ENCODE measurements around the gene PCDHA1. TPM values are rescaled to one million over a fixed set of nuclear protein-coding genes. Genes with fewer than 3 reads are reported as not detected.

PCDHA1 gene
- total and polyA plus RNA-seq, 2 experiments from 2014 or later, result 0.29 TPM; not detected in 1

DNA sequence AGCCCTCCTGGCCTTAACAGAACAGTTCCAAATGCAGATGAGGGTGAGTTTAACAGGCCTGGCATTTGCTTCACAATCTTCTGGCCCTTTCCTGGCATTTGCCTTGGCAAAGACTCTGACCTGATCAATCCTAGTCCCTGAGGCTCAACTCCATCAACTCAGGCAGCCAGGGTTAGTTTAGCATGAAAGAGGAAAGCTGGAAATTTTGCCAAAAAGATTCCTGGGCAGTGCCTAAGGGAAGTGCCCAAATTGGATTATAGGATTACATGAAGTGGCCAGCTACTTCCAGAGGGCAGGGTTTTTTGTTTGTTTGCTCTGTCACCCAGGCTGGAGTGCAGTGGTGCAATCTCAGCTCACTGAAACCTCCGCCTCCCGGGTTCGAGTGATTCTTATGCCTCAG, 217.1 kb downstream of the PCDHA1 start:
- DNase-seq (ENCODE audit: low read depth in 1 of 2, low spot score in 1 of 2), result no peak
- Histone ChIP-seq H3K4me1 (ENCODE audit: low read depth) (peaks cover 30% of the 10 kb centered on the region), H3K36me3 (no peaks in the 10 kb centered on the region), H3K4me3 (no peak overlapping the region), H3K27ac (no peak overlapping the region), H3K9me3 (ENCODE audit: low read depth) (no peaks in the 10 kb centered on the region), H3K27me3 (no peaks in the 10 kb centered on the region)
- TF ChIP-seq, protein P1, sequence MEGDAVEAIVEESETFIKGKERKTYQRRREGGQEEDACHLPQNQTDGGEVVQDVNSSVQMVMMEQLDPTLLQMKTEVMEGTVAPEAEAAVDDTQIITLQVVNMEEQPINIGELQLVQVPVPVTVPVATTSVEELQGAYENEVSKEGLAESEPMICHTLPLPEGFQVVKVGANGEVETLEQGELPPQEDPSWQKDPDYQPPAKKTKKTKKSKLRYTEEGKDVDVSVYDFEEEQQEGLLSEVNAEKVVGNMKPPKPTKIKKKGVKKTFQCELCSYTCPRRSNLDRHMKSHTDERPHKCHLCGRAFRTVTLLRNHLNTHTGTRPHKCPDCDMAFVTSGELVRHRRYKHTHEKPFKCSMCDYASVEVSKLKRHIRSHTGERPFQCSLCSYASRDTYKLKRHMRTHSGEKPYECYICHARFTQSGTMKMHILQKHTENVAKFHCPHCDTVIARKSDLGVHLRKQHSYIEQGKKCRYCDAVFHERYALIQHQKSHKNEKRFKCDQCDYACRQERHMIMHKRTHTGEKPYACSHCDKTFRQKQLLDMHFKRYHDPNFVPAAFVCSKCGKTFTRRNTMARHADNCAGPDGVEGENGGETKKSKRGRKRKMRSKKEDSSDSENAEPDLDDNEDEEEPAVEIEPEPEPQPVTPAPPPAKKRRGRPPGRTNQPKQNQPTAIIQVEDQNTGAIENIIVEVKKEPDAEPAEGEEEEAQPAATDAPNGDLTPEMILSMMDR (IDR thresholded peaks at IDR 0.05; ENCODE audit: low read depth, low read length), result no peak

GRCh38 chr5:141003791-141004611, 218.1 kb downstream of the PCDHA1 start:
- Histone ChIP-seq H3K4me3 (no peak overlapping the region), H3K36me3 (no peaks in the 10 kb centered on the region), H3K27me3 (no peaks in the 10 kb centered on the region), H3K27ac (no peak overlapping the region), H3K4me1 (ENCODE audit: low read depth) (peaks cover 29% of the 10 kb centered on the region), H3K9me3 (ENCODE audit: low read depth) (no peaks in the 10 kb centered on the region)
- peak in 1 of 2 donors; percentile 13 for DNase-seq (ENCODE audit: low read depth in 1 of 2, low spot score in 1 of 2)
- TF ChIP-seq, protein P1 (IDR thresholded peaks at IDR 0.05; ENCODE audit: low read depth, low read length), result no peak

GRCh38 chr5:141007791-141008190, 221.9 kb downstream of the PCDHA1 start:
- no peak overlapping the region for H3K27ac ChIP-seq
- H3K4me3 ChIP-seq, result no peak overlapping the region
- no peaks in the 10 kb centered on the region for H3K36me3 ChIP-seq
- no peak for DNase-seq (ENCODE audit: low read depth in 1 of 2, low spot score in 1 of 2)
- H3K4me1 ChIP-seq (ENCODE audit: low read depth), result peaks cover 11% of the 10 kb centered on the region
- no peaks in the 10 kb centered on the region for H3K27me3 ChIP-seq
- TF ChIP-seq, protein P1 (IDR thresholded peaks at IDR 0.05; ENCODE audit: low read depth, low read length), result no peak
- H3K9me3 ChIP-seq (ENCODE audit: low read depth), result no peaks in the 10 kb centered on the region

DNA sequence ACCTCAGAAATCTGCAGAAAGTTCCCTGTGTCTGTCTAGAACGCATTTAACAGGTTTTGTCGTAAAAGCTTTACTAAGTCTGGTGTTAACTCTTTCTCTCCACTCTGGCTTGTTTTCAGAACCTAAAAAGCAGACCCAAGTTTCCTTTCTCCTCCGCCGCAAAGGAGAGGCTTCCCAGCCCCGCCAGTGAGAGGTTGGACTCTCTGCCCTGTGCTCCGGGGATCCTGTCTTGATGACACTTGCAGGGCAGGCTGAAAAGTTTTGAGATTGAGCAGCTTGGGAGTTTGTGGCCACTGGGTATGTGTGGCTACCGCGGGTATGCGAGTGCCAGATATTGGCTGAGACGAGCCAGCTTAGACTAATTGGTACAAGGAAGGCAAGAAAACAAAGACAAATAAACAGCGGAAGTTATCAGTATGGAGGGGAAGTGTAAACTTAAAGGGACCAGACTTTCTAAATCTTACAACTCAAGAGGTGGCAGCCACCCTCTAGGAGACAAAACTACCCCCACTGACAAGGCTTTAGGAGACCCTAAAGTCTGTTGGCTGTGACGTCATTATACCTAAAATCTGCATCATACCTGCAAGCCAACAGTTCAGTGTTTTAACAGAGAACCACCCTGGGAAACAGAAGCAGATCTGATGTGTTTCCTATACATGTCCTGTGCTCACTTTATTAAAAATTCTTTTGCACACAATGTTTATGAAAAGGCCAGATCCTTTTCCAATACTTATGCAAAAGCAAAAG, 224.3 kb downstream of the PCDHA1 start:
- TF ChIP-seq, protein P1 (IDR thresholded peaks at IDR 0.05; ENCODE audit: low read depth, low read length), result no peak
- H3K27ac ChIP-seq, result no peak overlapping the region
- DNase-seq (ENCODE audit: low read depth in 1 of 2, low spot score in 1 of 2), result no peak
- H3K36me3 ChIP-seq, result no peaks in the 10 kb centered on the region
- no peaks in the 10 kb centered on the region for H3K27me3 ChIP-seq
- H3K9me3 ChIP-seq (ENCODE audit: low read depth), result no peaks in the 10 kb centered on the region
- H3K4me3 ChIP-seq, result no peak overlapping the region
- no peaks in the 10 kb centered on the region for H3K4me1 ChIP-seq (ENCODE audit: low read depth)

DNA sequence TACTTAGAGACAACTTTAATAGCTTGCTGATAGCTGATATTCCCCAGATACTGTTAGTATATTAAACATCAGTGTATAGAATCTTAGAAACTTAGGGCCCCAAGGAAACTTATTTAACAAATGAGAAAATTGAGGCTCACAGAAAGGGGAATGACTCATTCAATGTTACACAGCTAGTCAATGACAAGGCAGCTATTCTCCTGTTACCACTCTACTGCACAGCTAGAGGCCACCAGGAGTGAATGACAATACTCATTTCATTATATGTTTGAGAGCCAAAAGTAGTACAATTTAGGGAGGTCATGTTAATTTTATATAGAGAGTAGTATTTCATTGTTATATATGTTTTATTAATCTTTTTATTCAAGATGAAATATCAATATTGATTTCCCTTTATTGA, 232.0 kb downstream of the PCDHA1 start:
- no peak for DNase-seq (ENCODE audit: low read depth in 1 of 2, low spot score in 1 of 2)
- H3K4me3 ChIP-seq, result no peak overlapping the region
- H3K27me3 ChIP-seq, result no peaks in the 10 kb centered on the region
- TF ChIP-seq, protein P1 (IDR thresholded peaks at IDR 0.05; ENCODE audit: low read depth, low read length), result no peak
- H3K36me3 ChIP-seq, result no peaks in the 10 kb centered on the region
- H3K9me3 ChIP-seq (ENCODE audit: low read depth), result no peaks in the 10 kb centered on the region
- H3K27ac ChIP-seq, result no peak overlapping the region
- H3K4me1 ChIP-seq (ENCODE audit: low read depth), result no peaks in the 10 kb centered on the region
